Muscle layer of duodenum (tissue), 2 donors: ENCODE data around the gene PDGFRA.

Source experiments
- H3K27ac ChIP-seq: one replicate; pipeline ENCODE4 v1.7.0; 2013; ENCODE audit warnings: mild to moderate bottlenecking, low read length
- H3K27me3 ChIP-seq: one replicate; pipeline ENCODE4 v1.7.0; 2013; ENCODE audit warnings: low read depth, mild to moderate bottlenecking, control low read depth, low read length
- H3K36me3 ChIP-seq, 2 donors: one replicate each; pipeline ENCODE4 v1.7.0; 2013; ENCODE audit warnings: low read length in 2 of 2, control low read depth in 1 of 2, mild to moderate bottlenecking in 1 of 2; ENCODE audit not compliant: insufficient read depth in 2 of 2, control insufficient read depth in 1 of 2
- H3K4me1 ChIP-seq, 2 donors: one replicate each; pipeline ENCODE4 v1.7.0; 2013; ENCODE audit warnings: low read length in 2 of 2, mild to moderate bottlenecking in 2 of 2, control low read depth in 1 of 2, moderate library complexity in 1 of 2; ENCODE audit not compliant: insufficient read depth in 2 of 2, control insufficient read depth in 1 of 2
- H3K4me3 ChIP-seq, 2 donors: one replicate each; pipeline ENCODE4 v1.7.0; 2013; ENCODE audit warnings: low read length in 2 of 2, low read depth in 1 of 2, mild to moderate bottlenecking in 1 of 2
- H3K9me3 ChIP-seq, 2 donors: one replicate each; pipeline ENCODE4 v1.7.0; 2013; ENCODE audit warnings: low read length in 2 of 2, control low read depth in 1 of 2, mild to moderate bottlenecking in 1 of 2; ENCODE audit not compliant: control insufficient read depth in 1 of 2
- donor health status: healthy.

PDGFRA gene

DNA sequence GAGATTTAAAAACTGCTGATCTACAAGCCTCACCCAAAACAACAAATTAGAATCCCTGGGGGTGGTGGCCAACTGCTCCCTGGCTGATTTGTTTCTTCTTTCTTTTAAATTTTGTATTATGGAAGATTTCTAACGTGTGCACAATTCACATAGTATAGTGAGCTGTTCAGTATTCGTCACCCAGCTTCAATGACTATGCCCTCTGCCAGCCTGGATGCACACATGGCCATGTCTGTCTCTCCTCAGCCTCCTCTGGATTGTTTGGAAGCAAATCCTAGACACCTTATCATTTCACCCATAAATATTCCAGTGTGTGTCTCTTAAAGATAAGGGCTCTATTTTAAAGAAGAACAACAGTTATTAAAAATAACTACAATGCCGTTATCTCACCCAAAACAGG is 61.9 kb downstream of the PDGFRA start:
- H3K27me3 ChIP-seq, result no peaks in the 10 kb centered on the region
- no peak overlapping the region for H3K4me3 ChIP-seq
- no peaks in the 10 kb centered on the region for H3K4me1 ChIP-seq
- H3K9me3 ChIP-seq, result no peaks in the 10 kb centered on the region
- no peak overlapping the region for H3K27ac ChIP-seq
- H3K36me3 ChIP-seq, result no peaks in the 10 kb centered on the region

DNA sequence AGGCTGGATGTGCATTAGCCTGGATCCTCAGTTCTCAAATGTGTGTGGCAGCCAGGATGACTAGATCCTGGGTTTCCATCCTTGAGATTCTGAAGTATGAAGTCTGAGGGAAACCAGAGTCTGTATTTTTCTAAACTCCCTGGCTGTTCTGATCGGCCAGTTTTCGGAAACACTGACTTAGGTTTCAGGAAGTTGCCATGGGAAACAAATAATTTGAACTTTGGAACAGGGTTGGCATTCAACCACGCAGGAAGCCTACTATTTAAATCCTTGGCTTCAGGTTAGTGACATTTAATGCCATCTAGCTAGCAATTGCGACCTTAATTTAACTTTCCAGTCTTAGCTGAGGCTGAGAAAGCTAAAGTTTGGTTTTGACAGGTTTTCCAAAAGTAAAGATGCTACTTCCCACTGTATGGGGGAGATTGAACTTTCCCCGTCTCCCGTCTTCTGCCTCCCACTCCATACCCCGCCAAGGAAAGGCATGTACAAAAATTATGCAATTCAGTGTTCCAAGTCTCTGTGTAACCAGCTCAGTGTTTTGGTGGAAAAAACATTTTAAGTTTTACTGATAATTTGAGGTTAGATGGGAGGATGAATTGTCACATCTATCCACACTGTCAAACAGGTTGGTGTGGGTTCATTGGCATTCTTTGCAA is 67.6 kb downstream of the PDGFRA start:
- Histone ChIP-seq H3K27me3 (no peaks in the 10 kb centered on the region), H3K36me3 (no peaks in the 10 kb centered on the region), H3K4me3 (no peak overlapping the region), H3K9me3 (peaks cover 0 to 4% of the 10 kb centered on the region in 2 donors), H3K27ac (no peak overlapping the region), H3K4me1 (peaks cover 0 to 5% of the 10 kb centered on the region in 2 donors)

DNA sequence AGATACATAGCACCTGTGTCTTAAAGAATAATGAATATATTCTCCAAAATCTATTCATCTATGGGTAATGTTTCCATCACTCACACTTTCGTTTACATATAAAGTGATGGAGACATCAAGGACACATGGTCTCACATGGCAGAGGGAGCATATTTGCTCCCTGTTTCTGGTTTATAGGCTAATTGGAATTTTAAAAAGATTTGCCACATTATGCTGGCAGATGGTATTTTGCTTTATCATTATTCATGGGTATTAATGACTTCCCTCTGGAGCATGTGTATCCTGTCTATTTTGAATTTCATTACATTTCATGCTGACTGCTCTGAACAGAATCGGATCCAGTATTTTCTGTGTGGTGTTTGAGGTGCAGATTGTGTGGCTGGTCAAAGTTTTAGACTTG is 79.0 kb downstream of the PDGFRA start:
- Histone ChIP-seq H3K36me3 (no peaks in the 10 kb centered on the region), H3K4me3 (no peak overlapping the region), H3K4me1 (no peaks in the 10 kb centered on the region), H3K9me3 (peaks cover 0 to 4% of the 10 kb centered on the region in 2 donors), H3K27ac (no peak overlapping the region), H3K27me3 (peaks cover 4% of the 10 kb centered on the region)

DNA sequence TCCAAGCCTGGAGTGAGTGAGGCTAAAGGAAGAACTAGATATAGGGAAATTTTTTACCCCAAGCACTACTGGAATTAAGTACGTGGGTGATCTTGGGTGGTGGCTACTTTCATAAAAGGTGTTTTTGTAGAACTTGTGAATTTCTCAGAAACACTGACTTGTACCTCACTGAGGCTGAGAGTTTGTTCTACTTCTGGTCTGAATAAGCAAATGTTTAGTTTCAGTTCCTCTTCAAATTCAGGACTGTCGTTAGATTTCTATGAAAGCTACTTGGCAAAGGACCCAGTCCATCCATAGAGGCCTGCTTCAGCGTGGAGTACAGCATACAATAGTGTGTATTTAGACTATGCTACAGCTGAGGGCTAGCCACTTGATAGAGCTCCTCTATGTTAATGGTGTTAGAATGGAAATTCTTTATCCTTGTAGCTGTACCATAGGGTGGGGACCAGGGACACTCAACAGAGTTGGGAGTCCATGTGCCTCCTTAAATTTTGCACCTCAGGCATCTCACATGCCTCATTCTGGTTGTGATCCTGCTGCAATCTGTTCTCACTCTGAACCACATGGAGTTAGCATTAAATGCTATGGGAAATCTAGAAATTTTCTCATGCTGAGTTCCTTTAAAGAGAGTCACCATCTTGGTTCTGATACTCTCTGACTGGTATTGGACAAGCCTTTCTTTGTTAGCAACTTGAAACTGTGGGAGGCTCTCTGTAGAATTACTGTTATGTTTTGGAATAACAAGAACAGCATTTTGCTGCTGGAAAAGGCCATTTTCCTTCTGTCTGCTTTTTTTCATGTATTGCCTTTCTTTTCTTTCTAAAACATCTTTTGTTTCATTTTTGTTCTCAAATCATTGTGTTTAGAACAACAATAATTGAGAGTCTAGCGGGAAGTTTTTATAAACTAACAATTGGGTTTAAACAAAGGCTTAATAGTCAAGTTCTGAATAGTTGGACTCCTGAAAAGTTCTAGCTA is 86.8 kb downstream of the PDGFRA start:
- H3K9me3 ChIP-seq, result no peaks in the 10 kb centered on the region
- H3K27me3 ChIP-seq, result peaks cover 4% of the 10 kb centered on the region
- H3K4me1 ChIP-seq, result no peaks in the 10 kb centered on the region
- H3K27ac ChIP-seq, result no peak overlapping the region
- H3K36me3 ChIP-seq, result no peaks in the 10 kb centered on the region
- no peak overlapping the region for H3K4me3 ChIP-seq

DNA sequence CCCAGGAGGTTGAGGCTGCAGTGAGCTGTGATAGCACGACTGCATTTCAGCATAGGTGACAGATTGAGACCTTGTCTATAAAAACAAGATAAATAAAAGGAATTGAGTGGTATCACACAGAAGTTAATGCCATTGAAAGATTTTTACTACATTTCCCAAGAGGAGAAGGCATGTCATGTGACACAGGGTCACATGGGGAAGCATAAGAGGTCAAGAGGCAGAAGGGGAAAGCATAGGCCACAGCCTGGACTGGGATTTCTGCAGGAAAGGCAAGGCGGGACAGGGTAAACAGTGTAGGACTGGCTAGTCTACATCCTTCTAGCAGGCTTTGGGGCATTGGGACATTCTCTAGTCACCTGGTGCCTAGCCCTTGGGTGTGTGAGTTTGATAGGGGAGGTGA is 88.6 kb downstream of the PDGFRA start:
- Histone ChIP-seq H3K36me3 (no peaks in the 10 kb centered on the region), H3K27me3 (no peaks in the 10 kb centered on the region), H3K27ac (no peak overlapping the region), H3K4me3 (no peak overlapping the region), H3K9me3 (no peaks in the 10 kb centered on the region), H3K4me1 (no peaks in the 10 kb centered on the region)

DNA sequence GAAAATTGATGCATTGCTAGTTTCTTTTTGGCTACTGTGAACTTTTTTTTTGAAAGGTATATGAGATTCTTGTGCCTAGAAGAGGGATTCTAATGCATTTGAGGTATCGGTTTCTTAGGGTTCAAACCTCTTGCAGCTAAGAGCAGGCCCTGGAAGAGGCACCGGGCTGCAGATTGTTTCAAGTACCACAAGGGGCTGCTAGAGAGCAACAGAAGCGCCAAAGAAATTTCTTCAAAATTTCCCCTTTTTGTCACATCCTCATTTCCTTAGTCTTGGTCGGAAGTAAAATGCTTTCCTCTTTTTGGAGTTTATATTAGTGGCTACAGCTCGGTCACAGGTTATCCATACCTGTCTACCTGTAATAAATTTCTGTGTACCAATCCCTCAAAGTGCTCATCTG is 89.8 kb downstream of the PDGFRA start:
- Histone ChIP-seq H3K4me3 (no peak overlapping the region), H3K36me3 (no peaks in the 10 kb centered on the region), H3K9me3 (no peaks in the 10 kb centered on the region), H3K27me3 (no peaks in the 10 kb centered on the region), H3K4me1 (no peaks in the 10 kb centered on the region), H3K27ac (no peak overlapping the region)

DNA sequence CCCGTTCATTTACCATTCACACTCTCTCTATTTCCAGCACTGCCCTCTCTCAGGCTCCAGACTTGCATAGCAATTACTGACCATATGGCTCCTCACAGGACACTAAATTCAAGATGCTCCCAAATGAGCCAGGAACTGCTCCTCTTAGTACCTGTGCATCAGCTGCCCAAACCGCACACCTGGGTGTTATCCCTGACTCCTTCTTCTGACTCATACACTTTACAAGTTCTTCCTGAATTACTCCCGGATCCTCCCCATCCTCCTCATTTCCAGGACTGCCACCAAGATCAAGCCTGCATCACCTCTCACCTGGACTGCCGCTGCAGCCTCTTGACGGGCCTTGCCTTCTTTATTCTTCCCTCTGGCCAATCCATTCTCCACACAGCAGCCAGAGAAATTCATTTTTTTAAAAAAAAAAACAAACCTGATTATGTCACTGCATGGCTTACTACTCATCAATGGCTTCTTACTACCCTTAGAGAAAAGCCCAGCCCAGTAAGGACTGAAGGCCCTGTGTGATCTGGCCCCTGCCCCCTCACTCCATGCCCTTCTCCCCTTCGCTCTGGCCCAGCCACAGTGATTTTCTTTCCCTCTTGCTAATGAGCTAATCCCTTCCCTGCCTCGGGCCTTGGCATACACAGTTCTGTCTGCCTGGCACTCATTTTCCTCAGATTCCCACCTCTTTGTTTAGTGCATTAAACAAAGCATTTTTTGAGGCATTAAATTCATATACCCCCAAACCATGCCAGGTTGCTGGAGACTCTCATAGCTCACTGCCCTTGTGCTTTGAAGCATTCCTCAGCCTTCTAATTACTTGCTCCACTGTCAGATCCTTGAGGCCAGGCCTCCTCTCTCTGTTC is 92.0 kb downstream of the PDGFRA start:
- H3K4me3 ChIP-seq, result no peak overlapping the region
- H3K36me3 ChIP-seq, result no peaks in the 10 kb centered on the region

DNA sequence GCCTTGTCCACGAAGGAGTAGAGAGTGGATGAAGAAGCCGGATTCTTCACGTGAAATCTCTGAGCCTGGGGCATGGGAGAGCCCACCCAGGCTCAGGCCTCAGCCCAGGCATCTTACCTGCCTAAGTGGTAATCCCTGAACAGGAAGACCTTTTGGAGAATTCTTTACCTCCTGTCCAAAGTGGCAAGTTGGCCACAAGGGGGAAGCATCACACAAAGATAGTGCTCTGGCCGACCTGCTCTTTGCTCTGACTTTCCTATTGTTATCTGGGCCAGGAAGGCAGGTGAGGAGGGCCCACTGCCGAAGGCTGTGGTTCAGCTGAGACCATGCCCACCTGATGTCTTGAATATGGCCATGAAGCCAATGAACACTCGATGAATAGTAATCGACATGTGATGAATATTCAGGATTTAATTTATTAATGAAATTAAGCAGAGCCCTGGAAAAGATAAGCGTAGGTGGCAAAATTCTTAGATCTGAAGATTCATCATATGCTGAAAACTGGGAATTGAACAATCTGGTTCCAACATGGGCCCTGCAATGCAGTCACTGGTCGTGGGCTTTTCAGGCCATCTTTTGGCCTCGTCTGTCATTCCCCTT is 93.8 kb downstream of the PDGFRA start:
- Histone ChIP-seq H3K9me3 (no peaks in the 10 kb centered on the region), H3K4me1 (no peaks in the 10 kb centered on the region), H3K36me3 (no peaks in the 10 kb centered on the region), H3K27me3 (no peaks in the 10 kb centered on the region), H3K27ac (no peak overlapping the region), H3K4me3 (no peak overlapping the region)

More for the DNA sequence above, 92.0 kb downstream of the PDGFRA start:
- no peak overlapping the region for H3K27ac ChIP-seq
- no peaks in the 10 kb centered on the region for H3K27me3 ChIP-seq
- H3K4me1 ChIP-seq, result no peaks in the 10 kb centered on the region
- H3K9me3 ChIP-seq, result no peaks in the 10 kb centered on the region

DNA sequence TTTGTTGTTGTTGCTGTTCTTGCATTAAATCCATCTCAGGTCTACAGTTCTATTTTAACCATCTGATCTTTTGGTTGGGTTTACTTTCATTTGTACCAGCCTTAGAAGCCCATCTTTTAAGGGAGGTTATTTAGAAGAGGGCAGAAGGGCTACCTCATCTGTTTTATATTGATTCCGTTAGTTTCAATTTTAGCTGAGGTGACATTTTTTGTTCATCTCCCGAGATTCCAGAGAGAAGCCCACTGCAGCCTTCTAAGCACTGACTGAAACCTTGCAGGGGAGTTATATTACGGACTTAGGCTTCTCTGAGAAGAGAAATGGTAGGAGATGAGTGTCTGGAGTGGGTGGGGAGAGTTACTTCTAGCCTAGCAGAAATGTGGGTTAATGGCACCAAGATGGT is 101.8 kb downstream of the PDGFRA start:
- H3K4me1 ChIP-seq, result no peaks in the 10 kb centered on the region

DNA sequence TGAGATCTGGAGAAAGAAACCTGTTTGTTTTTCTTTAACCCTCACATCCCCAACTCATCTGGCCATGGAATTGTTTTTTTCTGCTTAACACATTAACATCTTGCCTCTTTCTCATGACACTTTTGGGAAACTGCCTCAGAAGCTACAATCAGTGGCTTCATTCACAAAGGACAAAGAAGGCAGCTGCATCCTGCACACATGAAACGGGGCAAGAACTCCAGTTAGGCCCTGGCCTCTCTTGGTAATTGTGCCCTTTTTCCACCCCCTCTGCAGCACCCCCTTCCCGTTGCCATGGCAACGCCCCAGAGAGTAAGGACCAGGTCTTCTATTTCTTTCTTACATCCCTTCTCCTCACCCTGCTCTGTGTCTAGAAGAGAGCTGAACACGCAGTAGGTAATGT is 103.4 kb downstream of the PDGFRA start:
- Histone ChIP-seq H3K4me1 (no peaks in the 10 kb centered on the region), H3K4me3 (no peak overlapping the region), H3K36me3 (no peaks in the 10 kb centered on the region), H3K27ac (no peak overlapping the region), H3K27me3 (no peaks in the 10 kb centered on the region), H3K9me3 (no peaks in the 10 kb centered on the region)

More for the DNA sequence above, 101.8 kb downstream of the PDGFRA start:
- no peaks in the 10 kb centered on the region for H3K36me3 ChIP-seq
- no peak overlapping the region for H3K4me3 ChIP-seq
- H3K27ac ChIP-seq, result no peak overlapping the region
- no peaks in the 10 kb centered on the region for H3K9me3 ChIP-seq
- H3K27me3 ChIP-seq, result no peaks in the 10 kb centered on the region

DNA sequence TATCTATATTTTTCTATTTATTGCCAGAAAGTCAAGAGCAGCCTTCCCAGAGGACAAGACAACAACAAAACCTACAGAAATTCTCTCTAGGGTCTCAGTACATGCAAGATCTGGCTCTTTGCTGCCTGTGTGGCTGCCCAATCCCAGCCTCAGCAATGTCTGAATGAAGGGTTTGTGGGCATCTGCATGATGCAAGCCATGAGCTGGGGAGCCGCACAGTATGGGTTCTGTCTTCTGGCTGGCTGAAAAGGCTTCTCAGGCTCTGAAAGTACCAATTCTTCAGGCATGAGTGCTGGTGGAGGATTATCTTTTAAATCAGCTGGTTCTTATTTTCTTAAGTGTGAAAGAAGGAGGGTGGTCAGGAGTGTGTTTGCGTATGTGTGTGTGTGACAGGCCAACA is 104.6 kb downstream of the PDGFRA start:
- Histone ChIP-seq H3K9me3 (no peaks in the 10 kb centered on the region), H3K27ac (no peak overlapping the region), H3K4me3 (no peak overlapping the region), H3K27me3 (no peaks in the 10 kb centered on the region), H3K4me1 (no peaks in the 10 kb centered on the region), H3K36me3 (no peaks in the 10 kb centered on the region)
